ENCODE results near the gene SURF4. TPM values are rescaled to one million over a fixed set of nuclear protein-coding genes. Genes with fewer than 3 reads are reported as not detected.

Gene SURF4
- total RNA-seq, 2 experiments from 2014 or later: 90.7 to 94.6 TPM

GRCh38 chr9:133351908-133352634 lies 23.8 kb downstream of the SURF4 start:
- Mint-ChIP-seq H3K4me1 (ENCODE audit: low read depth) (peaks cover 27% of the 10 kb centered on the region), H3K36me3 (ENCODE audit: low read depth) (peaks cover 68% of the 10 kb centered on the region), H3K9me3 (no peaks in the 10 kb centered on the region), H3K27ac (peak overlapping the region; percentile 42), H3K27me3 (no peaks in the 10 kb centered on the region), H3K4me3 (peak overlapping the region; percentile 4)
- POLR2A ChIA-PET: interaction anchor here (1.1 to 2.0 kb wide), 2 partner anchors 12 to 19 kb away, joined by 5 to 6 read pairs; no protein-coding TSS in a partner anchor
- TF ChIP-seq CTCF (IDR thresholded peaks at IDR 0.05): peak; percentile 16
- CTCF ChIA-PET: interaction anchor here (2.1 kb wide), 1 partner anchor 19 kb away, joined by 6 read pairs; no protein-coding TSS in a partner anchor
- no peak overlapping the region for H3K27ac ChIP-seq (ENCODE audit: low read depth in 1 of 2, low read length in 2 of 2)
- H3K4me3 ChIP-seq (ENCODE audit: low read length): no peak overlapping the region
- DNase-seq: peak in 3 of 14 experiments; percentile 38 to 59 (median 45)
- H3K36me3 ChIP-seq (ENCODE audit: insufficient read depth, low read length): peaks cover 58% of the 10 kb centered on the region
- no peak for ATAC-seq (ENCODE audit: poor library complexity)
- no peaks in the 10 kb centered on the region for H3K9me3 ChIP-seq (ENCODE audit: control insufficient read depth in 1 of 2, insufficient read depth in 1 of 2, low read length in 2 of 2)
- intact Hi-C loops (cut with DNase I, micrococcal nuclease): loop anchor here in 1 of 2 experiments (5.0 to 10.0 kb wide), 2 partner anchors 135 to 673 kb away; partner anchors contain the start of gene BRD3OS
- H3K27me3 ChIP-seq (ENCODE audit: control insufficient read depth in 1 of 2, insufficient read depth in 2 of 2, low read length in 2 of 2): no peaks in the 10 kb centered on the region
- H3K4me1 ChIP-seq (ENCODE audit: insufficient read depth, low read length): peaks cover 53% of the 10 kb centered on the region

GRCh38 chr9:133351526-133351907 lies 24.3 kb downstream of the SURF4 start:
- Histone ChIP-seq H3K4me1 (ENCODE audit: insufficient read depth, low read length) (peaks cover 54% of the 10 kb centered on the region), H3K27me3 (ENCODE audit: control insufficient read depth in 1 of 2, insufficient read depth in 2 of 2, low read length in 2 of 2) (no peaks in the 10 kb centered on the region), H3K27ac (ENCODE audit: low read depth in 1 of 2, low read length in 2 of 2) (no peak overlapping the region), H3K4me3 (ENCODE audit: low read length) (no peak overlapping the region), H3K9me3 (ENCODE audit: control insufficient read depth in 1 of 2, insufficient read depth in 1 of 2, low read length in 2 of 2) (no peaks in the 10 kb centered on the region), H3K36me3 (ENCODE audit: insufficient read depth, low read length) (peaks cover 58% of the 10 kb centered on the region)
- Mint-ChIP-seq H3K27ac (peak overlapping the region; percentile 42), H3K9me3 (no peaks in the 10 kb centered on the region), H3K36me3 (ENCODE audit: low read depth) (peaks cover 73% of the 10 kb centered on the region), H3K4me1 (ENCODE audit: low read depth) (peaks cover 32% of the 10 kb centered on the region), H3K27me3 (no peaks in the 10 kb centered on the region), H3K4me3 (peak overlapping the region; percentile 48)
- ChIA-PET CTCF (interaction anchor here (0.8 to 2.1 kb wide), 2 partner anchors 15 to 20 kb away, joined by 3 to 6 read pairs; no protein-coding TSS in a partner anchor), POLR2A (interaction anchor here (1.1 to 2.0 kb wide), 3 partner anchors 12 to 216 kb away, joined by 3 to 6 read pairs (median 5); no protein-coding TSS in a partner anchor)
- intact Hi-C loops (cut with DNase I, micrococcal nuclease): loop anchor here in 1 of 2 experiments (5.0 to 10.0 kb wide), 2 partner anchors 136 to 673 kb away; partner anchors contain the start of gene BRD3OS
- no peak for TF ChIP-seq CTCF (IDR thresholded peaks at IDR 0.05)
- ATAC-seq (ENCODE audit: poor library complexity): no peak
- no peak for DNase-seq

GRCh38 chr9:133349965-133350616 lies 25.8 kb downstream of the SURF4 start:
- POLR2A ChIA-PET: interaction anchor here (1.0 to 2.8 kb wide), 5 partner anchors 9 to 215 kb away, joined by 3 to 31 read pairs (median 4); no protein-coding TSS in a partner anchor
- no peaks in the 10 kb centered on the region for H3K9me3 Mint-ChIP-seq
- H3K4me1 Mint-ChIP-seq (ENCODE audit: low read depth): peaks cover 39% of the 10 kb centered on the region
- intact Hi-C loops (cut with DNase I, micrococcal nuclease): loop anchor here in 1 of 2 experiments (2.0 to 10.0 kb wide), 5 partner anchors 69 to 945 kb away; partner anchors contain the start of genes BRD3OS, GTF3C5, REXO4 and TTF1
- no peak for ATAC-seq (ENCODE audit: poor library complexity)
- H3K36me3 Mint-ChIP-seq (ENCODE audit: low read depth): peaks cover 80% of the 10 kb centered on the region
- H3K9me3 ChIP-seq (ENCODE audit: control insufficient read depth in 1 of 2, insufficient read depth in 1 of 2, low read length in 2 of 2): no peaks in the 10 kb centered on the region
- TF ChIP-seq CTCF (IDR thresholded peaks at IDR 0.05): no peak
- H3K36me3 ChIP-seq (ENCODE audit: insufficient read depth, low read length): peaks cover 66% of the 10 kb centered on the region
- H3K27ac ChIP-seq (ENCODE audit: low read depth in 1 of 2, low read length in 2 of 2): no peak overlapping the region
- H3K4me3 Mint-ChIP-seq: peak overlapping the region; percentile 96
- no peaks in the 10 kb centered on the region for H3K27me3 Mint-ChIP-seq
- no peaks in the 10 kb centered on the region for H3K27me3 ChIP-seq (ENCODE audit: control insufficient read depth in 1 of 2, insufficient read depth in 2 of 2, low read length in 2 of 2)
- H3K4me3 ChIP-seq (ENCODE audit: low read length): no peak overlapping the region
- H3K27ac Mint-ChIP-seq: peak overlapping the region; percentile 85
- peaks cover 57% of the 10 kb centered on the region for H3K4me1 ChIP-seq (ENCODE audit: insufficient read depth, low read length)
- no peak for DNase-seq
- CTCF ChIA-PET: interaction anchor here (2.1 kb wide), 1 partner anchor 21 kb away, joined by 6 read pairs; no protein-coding TSS in a partner anchor
